Hematopoietic multipotent progenitor cell treated with erythropoietin and hydrocortisone succinate and interleukin-3 and kit ligand, for 4 days (in vitro differentiated cells): ENCODE results near the gene KCNK2.

Source experiments
- DNase-seq: peaks from one replicate; pipeline ENCODE4 v3.0.0-alpha.2; 2015

Gene KCNK2, protein sequence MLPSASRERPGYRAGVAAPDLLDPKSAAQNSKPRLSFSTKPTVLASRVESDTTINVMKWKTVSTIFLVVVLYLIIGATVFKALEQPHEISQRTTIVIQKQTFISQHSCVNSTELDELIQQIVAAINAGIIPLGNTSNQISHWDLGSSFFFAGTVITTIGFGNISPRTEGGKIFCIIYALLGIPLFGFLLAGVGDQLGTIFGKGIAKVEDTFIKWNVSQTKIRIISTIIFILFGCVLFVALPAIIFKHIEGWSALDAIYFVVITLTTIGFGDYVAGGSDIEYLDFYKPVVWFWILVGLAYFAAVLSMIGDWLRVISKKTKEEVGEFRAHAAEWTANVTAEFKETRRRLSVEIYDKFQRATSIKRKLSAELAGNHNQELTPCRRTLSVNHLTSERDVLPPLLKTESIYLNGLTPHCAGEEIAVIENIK

DNA sequence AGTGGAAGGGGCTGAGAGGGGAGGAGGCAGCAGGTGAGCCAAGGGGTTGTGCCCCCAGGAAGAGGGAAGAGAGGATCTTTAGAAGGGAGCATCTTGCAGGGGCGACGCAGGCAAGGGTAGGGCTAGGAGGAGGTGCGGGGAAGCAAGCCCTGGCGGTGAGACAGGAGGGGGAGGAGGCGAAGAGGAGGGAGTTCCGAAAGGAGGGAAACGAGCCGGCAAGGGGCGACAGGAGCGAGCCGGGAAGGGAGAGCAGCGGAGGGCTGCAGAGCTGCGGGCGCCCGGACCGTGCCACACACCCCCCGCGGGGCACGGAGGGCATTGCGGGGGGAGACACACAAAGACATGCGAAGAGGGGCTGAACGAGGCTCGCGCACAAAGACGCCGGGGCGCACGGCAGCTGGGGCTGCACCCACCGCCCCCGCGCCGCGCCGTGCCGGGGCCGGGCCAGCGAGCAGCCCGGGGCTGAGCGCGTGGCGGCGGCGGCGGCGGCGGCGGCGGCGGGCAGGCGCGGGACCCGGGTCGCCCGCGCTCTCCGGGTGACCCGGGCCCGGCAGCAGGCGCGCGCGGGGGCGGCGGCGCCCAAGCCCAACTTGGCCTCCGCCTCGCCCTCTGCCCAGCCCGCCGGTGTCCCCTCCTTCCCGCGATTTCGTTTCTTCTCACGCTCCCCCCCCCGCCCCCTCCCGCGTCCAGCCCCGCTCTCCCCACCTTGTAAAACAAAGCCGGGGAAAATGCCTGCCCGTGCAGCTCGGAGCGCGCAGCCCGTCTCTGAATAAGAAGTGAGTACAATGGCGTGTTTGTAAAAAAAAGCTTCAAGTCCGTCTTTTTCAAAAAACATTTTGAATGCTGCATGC is at the start of gene KCNK2:
Gene KCNK2 (plus strand): TSS at position 206 of the 851 bp plus-strand sequence. CDS start 649 bp downstream, outside the sequence.
- peak; percentile 2 for DNase-seq

DNA sequence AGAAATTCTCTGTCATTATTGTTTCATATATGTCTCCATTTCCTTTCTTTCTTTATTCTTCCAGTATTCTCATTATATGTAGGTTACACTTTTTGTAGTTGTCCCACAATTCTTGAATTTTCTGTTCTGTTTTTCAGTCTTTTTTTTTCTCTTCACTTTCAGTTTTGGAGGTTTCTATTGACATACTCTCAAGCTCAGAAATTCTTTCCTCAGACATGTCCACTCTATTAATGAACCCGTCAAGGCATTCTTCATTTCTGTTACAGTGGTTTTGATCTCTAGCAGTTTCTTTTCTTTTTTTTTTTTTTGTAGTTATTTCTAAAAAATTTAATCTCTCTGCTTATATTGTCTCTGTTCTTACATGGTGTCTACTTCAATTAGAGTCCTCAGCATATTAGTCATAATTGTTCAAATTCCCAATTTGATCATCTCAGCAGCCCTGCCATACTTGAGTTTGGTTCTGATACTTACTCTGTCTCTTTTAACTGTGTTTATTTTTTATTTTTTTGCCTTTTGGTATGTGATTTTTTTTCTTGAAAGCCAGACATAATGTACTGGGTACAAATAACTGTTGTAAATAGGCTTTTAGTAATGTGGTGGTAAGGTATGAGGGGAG is 49.5 kb upstream of the KCNK2 start:
- no peak for DNase-seq

DNA sequence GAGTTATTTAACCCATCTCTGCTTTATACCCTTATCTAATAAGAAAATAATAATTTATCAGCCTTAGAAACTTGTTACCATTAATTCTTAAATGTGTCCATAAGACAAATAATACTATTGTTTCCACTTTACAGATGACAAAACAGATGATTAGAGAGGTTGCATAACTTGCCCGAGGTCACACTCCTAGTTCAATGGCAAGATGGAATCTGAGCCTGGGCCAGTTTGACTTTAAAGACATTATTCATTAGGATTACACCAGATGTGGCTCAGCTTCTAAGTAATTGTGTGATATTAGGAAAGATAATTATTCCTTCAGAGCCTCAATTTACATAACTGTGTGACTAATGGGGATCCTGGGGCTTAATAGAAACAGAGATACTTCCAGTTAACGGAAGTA is 42.3 kb upstream of the KCNK2 start:
- DNase-seq, result no peak

DNA sequence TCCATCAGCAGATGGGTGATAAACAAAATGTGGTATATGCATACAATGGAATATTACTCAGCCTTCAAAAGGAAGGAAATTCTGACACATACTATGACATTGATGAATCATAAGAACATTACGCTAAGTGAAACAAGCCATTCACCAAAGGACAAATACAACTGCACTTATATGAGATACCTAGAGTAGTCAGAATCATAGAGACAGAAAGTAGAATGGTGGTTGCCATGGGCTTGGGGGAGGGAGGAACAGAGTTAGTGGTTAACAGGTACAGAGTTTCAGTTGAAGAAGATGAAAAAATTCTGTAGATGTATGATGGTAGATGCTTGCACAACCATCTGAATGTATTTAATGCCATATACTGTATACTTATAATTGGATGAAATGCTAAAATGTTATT is 39.1 kb upstream of the KCNK2 start:
- DNase-seq, result no peak

DNA sequence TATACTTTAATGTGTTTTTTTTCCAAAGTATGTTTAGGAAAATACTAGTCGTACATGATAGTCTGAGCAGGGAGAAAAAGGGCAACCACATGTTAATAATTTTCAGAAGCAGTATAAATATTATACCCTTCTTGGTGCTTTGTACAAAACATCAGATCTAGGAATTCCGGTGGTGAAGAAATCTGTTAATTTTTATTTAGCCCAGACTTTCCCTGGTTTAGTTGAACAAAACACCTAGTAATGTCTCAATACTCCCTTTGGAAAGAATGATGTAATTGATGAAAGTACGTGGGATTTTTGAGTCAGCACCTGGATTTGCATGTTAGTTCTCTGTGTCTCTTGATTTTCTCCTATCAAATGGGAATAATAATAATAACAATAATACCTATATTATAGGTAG is 38.4 kb upstream of the KCNK2 start:
- DNase-seq, result no peak

DNA sequence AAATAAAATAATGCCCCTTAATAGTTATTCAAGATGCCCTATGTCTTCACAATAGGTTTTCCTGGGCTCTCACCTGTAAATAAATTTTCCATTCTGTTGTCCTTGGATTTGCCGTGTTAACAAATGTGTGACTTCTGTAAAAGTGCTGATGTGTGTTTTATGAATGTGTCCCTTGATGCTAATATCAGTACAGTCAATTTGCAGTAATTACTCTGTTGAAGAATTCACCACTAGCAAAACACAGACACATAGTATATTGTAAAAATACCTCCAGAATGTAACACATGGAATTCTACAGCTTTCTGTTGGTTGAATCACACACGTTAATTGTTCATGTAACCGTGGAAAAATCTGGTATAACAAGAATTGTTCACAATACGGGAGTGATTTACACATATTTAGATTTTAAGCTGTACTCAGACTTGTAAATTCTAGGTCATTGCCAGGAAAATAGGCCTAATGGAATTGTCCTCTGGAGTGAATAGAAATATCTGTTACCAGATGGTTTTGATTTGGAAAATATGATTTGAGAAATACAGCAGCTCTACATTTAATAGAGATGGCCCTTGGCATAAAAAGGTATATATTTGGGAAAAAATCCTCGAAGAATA is 36.7 kb upstream of the KCNK2 start:
- no peak for DNase-seq

DNA sequence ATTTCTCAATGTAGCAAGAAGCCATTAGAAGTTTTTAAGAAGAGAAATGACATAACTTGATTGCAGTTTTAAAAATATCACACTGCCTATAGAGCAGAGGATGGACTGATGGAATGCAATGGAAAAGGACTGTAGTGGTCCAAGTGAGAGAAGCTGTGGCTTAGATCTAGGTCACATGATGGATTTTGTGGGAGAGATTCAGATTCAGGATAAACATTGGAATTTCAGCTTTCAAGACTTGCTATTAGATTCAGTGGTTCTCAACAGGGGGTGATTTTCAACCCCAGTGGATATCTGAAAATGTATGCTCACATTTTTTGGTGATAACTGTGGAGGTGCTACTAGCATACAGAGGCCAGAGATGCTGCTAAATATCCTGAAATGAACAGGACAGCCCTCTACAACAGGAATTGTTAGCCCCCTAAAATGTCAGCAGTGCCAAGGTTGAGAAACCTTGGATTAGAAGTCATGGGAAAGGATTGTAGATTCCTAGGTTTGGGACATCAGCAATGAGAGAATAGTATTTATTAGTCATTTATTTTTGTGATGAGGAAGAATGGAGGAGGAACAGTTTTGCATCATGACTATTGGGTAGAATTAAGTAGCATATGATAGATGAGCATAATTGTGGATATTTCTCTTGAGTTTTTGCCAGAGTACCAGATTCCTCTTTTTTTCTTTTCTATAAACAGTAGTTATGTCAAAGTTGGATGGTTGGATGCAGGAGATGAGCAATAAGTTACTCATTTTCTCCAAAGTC is 30.1 kb upstream of the KCNK2 start:
- no peak for DNase-seq

DNA sequence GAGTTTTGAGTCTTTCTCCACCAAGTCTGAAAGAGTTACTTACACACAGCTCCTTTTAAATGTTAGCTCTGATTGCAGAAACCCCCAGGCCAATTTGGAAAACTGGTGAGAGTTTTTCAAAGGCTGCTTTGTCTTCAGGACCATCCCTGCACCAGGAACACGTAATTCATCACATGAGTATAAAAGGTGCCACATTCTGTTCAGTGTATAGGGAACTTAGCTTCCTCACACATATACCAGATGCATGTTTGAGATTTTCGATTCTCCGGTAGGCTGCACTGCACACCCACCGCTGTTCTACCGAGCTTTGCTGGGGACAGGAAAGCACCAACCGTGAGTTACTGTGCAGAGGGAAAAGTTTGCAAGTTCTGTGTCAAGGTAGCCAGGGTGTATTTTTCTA is 28.3 kb upstream of the KCNK2 start:
- DNase-seq, result no peak

DNA sequence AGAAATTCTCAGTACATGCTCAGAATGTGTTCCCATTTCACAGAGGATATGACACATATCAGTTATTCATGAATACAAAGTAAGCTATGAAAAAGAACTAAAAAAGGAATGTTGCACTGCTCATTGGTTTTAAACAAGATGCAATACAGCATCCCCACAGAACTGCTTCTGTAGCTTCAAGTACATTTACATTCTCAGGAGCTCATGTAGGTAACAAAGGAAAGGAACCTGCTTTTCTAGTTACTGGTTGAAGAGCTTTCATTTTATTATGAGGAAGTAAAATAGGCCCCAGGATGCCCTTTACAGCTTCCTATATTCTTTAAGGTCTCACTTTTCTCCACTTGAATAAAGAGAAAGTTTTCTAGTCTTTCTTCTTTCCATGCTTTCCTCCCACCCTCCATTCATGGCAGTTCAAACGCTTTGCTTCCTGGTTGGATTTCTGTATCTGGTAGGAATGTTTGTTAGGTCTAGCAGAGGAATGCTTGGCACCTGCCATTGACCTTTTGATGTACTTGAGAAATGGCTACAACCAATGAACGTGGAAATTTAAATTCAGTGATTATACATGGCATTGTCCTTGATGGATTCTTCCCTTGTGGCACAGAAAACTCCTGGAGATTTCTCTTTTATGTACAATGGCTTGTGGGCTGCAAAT is 27.1 kb upstream of the KCNK2 start:
- no peak for DNase-seq

DNA sequence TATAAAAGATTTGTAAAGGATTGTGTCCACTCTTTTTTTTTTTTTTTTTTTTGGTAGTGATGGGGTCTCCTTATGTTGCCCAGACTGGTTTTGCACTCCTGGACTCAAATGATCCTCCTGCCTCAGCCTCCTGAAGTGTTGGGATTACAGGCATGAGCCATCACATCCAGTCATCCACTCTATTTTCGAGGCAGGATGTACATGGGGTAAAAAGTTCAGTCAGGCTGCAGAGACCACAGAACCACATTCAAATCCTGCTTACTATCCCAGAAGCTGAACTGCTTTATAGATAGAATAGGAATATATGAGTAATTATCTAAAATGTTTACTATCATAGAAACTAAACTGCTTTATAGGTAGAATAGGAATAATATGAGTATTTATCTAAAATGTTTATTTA is 26.0 kb upstream of the KCNK2 start:
- no peak for DNase-seq

DNA sequence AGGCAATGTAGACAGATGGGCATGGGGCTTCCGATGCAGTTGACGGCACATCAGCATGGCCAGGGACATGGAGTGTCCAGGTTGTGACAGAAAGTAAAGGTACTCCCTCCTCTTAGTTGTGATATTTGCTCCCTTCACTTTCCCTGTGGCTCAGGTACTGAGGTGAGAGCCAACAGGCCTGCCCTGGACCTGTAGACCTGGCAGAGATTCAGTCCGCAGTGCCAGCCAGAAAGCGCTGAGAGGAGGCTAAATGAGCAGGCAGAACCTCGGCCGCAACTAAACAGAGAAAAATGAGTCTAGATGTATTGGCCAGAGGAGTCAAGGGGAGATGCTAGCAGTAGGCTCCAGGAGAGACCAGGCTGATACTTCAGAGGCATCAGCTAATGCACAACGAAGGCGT is 22.6 kb upstream of the KCNK2 start:
- no peak for DNase-seq

DNA sequence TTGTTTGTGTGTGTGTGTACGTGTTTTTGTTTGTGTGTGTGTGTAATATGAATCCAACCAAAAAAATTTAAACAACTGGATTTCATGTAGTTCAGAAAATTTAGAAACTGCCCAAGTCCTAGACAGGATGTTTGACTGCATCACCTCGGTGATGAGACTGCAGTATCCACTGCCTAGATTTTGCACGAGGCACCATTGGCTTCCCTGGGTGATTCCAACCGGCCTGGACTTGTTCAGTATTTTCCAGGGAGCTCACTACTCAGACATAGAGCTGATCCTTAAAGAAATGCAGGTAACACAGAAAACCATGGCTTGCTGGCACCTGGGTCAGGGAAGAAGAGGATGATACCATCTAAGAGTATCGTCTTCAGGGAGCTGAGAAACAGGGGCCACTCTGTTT is 18.2 kb upstream of the KCNK2 start:
- no peak for DNase-seq

DNA sequence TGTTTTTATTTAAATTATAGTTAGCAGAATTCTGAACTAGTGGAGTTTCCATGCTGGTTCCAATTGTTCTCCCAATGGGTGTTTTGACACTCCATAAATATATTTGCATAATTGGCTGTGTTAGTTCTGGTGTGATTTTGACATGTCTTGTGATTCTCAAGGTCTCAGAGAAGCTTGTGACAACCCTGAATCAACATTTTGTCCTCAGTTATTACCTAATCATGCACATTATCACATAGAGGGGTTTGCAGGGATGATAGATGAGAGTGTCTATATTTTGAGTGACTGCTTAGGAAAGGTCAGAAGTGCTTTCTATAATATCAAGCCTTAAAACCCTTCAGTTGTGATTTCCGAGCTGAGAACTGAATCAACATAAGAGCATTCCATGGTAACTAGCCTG is 11.5 kb upstream of the KCNK2 start:
- no peak for DNase-seq

DNA sequence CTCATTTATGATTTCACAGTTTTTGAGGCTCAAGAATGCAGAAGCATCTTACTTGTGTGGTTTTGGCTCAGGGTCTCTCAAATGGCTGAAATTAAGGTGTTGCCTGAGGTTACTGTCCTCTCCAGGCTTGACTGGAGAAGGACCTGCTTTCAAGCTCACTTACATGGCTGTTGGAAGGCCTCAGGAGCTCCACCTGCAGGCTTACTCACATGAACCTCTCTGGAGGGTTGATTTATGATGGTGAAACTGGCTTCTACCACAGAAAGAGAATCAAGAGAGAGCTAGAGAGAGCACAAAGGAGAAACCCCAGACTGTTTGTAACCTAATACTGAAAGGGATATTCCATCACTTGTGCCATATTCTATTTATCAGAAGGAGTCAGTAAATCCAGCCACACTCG is 6.2 kb upstream of the KCNK2 start:
- DNase-seq, result peak; percentile 17

DNA sequence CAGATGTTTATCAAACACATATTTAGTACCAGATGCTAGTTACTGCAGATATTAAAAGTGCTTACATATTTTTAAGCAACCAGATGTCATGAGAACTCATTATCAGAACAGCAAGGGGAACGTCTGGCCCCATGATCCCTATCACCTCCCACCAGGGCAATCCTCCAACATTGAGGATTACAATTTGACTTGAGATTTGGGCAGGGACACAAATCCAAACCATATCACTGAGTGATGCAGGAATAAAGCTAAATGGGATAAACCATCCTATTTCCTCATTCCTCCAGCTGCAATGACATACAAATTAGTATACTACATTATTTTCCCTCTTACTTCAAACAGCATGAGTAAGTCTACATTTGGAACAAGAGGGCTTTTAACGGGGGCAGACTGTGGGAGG is 3.1 kb upstream of the KCNK2 start:
- no peak for DNase-seq

DNA sequence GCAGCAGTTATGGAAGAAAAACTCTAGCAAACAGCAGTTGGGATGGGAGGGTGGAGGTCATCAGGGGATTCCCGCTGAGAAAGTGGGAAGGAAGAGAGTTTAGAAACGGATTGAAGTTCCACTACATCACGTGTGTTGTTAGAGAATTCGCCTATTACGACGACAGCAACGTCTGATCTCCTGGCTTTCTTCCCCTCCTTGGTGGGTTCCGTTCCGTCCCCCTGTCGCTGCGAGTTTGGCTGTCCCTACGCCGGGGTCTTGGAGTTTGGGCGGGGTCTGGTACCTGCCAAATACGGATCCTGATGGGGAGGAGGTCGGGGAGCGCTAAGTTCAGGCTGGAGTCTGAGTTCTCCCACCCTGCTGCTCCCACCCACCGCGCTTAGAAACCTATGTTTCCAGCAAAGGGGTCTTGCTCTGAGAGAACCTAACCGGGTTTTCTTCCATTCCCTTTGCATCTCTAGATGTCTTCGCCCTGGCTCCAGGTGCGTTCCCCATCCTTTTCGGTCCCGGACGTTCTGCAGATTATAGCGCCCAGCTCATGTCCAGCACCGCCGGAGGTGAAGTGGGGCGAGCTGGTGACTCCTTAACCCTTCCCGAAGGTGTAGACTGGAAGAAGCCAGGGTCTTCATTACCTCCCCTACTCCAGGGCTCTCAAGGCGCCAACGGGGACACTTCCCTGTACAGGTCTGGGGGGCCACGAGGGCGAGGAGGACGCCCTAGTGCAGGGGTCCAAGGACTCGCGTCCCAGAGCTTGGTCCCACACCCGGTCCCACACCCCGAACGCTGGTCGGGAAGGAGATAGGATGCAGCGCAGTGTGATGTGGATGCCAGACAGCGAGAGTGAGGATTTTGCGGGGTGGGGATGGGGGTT is 641 bp upstream of the KCNK2 start:
- no peak for DNase-seq

DNA sequence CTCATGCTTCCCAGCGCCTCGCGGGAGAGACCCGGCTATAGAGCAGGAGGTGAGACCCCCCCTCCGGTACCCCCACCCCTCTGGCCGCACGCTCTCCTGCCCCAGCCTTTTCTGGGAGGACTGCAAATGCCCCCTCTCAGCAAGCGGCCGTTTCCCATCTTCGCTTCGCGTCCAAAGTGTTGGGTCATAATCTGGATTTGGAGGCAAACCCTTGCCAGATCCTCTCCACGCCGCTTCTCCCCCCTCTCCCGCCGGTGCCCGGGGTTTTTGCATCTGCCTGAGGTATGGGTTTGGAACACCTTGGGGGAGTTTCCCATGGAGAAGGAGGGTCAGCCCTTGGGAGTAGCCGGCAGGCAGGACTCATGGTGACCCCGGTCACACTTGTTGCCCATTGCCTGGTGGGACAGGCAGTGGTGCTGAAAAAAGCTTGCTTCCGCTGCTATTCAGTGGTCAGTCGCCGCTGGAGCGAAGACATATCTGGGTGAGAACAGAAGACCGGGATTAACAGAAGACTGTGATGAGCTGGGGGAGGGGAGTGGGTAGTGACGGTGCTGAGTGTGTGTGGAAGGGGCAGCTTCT is 935 bp downstream of the KCNK2 start:
- DNase-seq, result no peak

DNA sequence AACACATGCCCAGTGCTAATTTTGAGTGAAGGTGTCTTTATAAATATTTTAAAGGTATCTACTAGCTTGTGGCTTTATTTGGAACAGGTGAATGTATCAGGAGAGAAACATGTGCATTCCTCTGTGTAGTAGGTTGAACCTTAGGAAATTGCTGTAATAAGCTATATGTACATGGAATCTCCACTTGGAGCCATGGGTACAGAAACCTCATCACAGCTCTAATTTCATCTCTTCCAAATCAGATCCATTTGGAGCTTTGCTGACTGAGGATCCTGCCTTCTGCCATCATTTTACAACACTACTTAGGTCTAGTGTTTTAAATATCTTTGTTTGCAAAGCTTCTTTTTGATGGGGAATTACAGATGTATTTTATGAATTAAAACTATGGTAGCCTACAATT is 2.1 kb downstream of the KCNK2 start:
- DNase-seq, result no peak

DNA sequence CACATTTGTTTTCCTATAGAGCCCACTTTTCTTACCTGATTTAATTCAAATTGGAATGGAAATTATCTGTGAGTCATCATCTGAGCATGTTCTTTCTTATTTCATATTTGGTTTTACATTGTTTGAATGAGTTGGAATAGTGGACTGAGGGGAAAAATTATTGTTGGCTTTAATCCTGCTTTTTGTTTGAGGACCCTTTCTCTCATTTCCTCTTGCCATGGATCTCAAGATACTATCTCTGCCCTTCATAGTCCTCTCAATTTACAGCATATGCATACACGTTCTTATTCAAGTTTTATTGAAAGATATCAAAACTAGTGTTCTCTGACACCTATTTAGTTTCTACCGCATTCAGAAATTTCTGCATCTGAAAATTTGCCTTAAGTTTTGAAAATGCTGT is 5.1 kb downstream of the KCNK2 start:
- DNase-seq, result no peak

DNA sequence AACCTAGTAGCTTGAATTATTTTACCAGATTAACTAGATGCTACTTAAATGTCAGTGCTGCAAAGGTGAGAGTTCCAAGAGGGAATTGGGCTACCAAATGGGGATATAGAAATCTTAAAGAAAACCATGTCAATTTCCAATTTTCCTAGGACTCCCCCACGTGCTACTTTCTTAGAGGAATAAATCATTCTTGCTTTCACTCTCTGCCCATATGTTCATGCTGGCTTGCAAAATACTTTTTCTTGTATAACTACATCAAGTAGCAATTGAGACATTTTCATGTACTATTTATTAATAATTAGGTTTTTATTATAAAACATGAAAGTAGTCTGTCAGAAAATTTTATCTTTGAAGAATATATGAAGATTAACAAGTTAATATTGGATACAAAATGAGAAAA is 11.8 kb downstream of the KCNK2 start:
- no peak for DNase-seq

DNA sequence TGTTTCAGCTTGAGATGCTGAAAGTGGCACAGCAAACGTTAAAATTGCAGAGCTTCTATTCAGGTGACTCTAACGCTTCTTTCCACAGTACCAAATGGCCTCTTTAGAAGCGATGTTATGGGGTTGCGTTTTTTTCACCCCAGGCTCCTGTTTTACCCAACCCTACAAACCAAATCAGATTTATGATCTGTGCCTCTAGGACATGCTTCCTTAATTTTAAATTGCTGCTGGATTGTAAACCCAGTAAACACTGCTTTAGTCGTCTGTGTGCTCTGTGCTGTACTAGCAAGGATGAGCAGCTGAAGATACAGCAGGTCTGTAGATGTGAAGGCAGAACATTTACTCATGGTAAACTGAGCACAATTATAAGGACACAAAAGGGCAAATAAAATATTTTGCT is 13.0 kb downstream of the KCNK2 start:
- DNase-seq, result no peak
